Measurements from ENCODE around the gene KMT5B.

KMT5B gene

DNA sequence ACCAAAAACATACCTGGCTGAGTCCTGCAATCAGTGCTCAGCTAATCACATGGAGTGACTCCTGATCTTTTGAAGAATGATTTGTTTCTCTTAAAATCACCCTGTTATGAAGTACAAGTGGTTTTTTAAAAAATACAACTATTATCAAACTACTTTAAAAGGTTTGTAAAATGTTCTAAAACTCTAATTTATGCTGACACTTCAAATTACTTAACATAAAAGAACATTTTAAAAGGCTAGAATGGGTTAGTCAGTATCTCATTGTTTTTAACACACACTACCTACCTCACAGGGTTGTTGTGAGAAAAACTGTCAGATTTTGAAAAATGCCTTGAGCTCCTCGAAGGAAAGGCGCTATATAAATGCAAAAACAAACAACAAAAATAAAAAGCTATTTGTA, 33.2 kb downstream of the KMT5B start:
- no peak for DNase-seq

GRCh38 chr11:68177877-68178276, 35.2 kb downstream of the KMT5B start:
- no peak for DNase-seq

- DNase-seq = no peak
Measured at GRCh38 chr11:68173926-68174325, 39.2 kb downstream of the KMT5B start.

DNA sequence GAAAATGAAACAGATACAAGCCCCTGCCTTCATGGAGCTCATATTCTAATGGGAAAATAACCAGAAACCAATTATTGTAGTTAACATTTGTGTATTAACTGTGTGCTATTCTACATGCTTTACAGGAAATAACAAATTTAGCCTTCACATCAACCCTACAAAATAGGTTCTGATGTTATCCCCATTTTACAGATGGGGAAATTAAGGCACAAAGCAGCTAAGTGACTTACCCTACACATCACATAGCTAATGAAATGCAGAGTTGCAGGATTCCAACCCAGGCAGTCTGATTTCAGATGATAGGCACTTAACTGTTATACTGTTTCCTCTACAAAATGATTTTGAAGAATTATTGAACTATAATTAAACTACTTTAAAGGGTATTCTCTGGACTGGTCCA, 43.7 kb downstream of the KMT5B start:
- DNase-seq = no peak

- DNase-seq = no peak
Measured at GRCh38 chr11:68168694-68169093, 44.4 kb downstream of the KMT5B start.

DNA sequence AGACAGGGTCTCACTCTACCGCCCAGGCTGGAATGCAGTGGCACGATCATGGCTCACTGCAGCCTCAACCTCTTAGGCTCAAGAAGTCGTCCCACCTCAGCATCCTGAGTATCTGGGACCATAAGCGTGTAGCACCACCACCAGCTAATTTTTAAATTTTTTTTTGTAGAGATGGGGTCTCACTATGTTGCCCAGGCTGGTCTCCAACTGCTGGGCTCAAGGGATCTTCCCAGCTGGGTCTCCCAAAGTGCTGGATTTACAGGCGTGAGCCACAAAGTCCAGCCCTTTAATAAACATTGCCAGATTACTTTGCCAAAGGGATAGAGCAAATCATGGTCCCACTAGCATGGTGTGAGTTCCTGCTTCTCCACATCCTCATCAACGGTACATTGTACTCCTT, 45.6 kb downstream of the KMT5B start:
- DNase-seq = no peak

DNA sequence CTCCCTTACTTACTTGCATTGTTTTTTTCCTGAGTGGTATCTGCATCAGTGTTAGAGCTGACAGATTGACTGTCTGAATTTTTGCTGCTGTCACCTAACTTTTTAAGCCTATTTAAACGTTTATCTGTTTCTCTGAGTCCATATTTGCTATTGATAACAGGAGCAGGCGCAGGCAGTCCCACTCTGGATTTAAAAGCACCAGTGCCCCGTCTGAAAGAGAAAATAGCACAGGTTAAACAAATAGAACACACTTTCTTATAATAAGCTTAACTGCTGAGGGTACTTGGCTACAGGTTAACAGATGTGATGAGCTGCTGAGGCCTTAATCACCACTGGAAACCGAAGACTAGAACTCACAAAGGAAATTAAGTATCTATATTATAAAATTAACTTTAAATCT, 46.1 kb downstream of the KMT5B start:
- no peak for DNase-seq

GRCh38 chr11:68165601-68166000, 47.5 kb downstream of the KMT5B start:
- no peak for DNase-seq

DNA sequence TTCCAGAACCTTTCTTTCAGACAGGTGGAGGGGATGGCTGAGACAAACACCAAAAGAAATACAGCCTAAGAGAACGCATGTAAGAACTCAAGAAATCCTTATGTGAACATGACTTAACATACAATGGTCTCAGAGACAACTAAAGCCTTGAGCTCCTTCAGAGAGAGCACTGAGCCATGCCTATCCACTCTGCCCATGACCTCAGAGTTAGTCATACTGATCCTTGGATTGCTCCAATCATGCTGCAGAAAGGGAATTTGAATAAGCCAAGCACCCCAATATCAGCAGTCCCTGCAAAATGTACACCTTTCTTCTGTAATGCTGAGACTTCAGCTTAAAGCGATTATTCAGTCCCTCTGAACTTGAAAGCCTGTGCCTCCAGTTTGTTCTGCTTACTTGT, 48.7 kb downstream of the KMT5B start:
- no peak for DNase-seq

GRCh38 chr11:68163691-68164090, 49.4 kb downstream of the KMT5B start:
- DNase-seq = no peak

DNA sequence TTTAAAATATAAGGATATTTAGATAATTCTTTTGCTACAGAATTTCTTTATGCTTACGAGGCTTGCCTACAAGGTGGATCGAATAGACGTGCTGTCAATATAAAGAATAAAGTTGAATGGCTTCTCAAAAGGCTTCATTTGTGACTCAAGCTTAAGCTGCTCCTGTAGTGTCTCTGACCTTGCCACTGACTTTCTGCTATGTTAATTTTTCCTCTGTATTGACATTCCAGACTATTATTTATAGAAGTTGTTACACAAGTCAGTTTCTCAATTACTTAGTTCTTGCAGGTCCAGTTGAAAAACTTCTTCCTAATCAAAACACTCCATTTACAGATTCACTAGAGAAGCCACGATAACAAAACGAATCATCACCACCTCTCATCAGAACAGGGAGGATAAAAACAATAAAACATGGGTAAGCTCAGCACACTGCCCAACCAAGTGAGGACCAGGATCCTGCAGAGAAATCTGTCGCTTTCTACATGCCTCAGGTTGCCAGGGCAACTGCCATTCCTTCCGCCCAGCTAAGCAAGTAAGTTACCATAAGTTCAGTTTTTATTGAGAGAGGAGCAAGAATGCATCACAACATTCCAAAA, 52.9 kb downstream of the KMT5B start:
- DNase-seq = no peak

- DNase-seq = no peak
Measured at GRCh38 chr11:68159665-68160064, 53.4 kb downstream of the KMT5B start.

- DNase-seq = no peak
Measured at GRCh38 chr11:68159161-68159560, 53.9 kb downstream of the KMT5B start.

GRCh38 chr11:68158580-68158979, 54.5 kb downstream of the KMT5B start:
- DNase-seq = no peak

GRCh38 chr11:68153742-68154141, 59.4 kb downstream of the KMT5B start:
- DNase-seq = no peak

DNA sequence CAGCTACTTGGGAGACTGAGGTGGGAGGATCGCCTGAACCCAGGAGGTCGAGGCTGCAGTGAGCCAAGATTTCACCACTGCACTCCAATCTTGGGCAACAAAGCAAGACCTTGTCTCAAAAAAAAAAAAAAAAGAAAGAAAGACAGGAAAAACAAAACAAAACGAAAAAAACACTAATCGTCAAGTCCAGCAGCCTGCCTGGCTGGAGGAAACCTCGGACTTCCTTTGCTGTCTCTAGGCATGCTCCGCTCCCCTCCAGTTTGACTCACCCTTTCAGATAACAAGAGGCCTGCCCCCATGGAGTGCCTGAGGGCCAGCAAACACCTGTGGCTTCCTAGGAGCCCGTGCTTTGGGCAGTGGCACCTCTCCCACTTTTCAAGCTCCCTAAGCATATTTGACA, 63.1 kb downstream of the KMT5B start:
- no peak for DNase-seq

GRCh38 chr11:68149417-68149816, 63.7 kb downstream of the KMT5B start:
- DNase-seq = no peak

DNA sequence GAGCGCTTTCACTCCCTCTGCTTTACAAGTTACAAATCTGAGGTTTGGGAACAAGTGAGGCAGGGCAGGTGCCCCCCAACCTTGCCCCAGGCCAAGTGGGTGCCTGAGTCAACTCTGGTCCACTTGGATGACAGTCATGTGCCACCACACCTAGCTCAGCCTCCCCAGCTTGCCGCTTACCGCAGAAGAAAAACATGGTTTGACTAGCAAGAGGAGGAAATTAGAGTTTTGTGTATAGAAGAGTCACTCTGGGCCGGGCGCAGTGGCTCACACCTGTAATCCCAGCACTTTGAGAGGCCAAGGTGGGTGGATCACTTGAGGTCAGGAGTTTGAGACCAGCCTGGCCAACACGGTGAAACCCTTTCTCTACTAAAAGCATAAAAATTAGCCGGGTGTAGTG, 64.2 kb downstream of the KMT5B start:
- no peak for DNase-seq

- no peak for DNase-seq
Measured at GRCh38 chr11:68148071-68148805, 64.9 kb downstream of the KMT5B start.

DNA sequence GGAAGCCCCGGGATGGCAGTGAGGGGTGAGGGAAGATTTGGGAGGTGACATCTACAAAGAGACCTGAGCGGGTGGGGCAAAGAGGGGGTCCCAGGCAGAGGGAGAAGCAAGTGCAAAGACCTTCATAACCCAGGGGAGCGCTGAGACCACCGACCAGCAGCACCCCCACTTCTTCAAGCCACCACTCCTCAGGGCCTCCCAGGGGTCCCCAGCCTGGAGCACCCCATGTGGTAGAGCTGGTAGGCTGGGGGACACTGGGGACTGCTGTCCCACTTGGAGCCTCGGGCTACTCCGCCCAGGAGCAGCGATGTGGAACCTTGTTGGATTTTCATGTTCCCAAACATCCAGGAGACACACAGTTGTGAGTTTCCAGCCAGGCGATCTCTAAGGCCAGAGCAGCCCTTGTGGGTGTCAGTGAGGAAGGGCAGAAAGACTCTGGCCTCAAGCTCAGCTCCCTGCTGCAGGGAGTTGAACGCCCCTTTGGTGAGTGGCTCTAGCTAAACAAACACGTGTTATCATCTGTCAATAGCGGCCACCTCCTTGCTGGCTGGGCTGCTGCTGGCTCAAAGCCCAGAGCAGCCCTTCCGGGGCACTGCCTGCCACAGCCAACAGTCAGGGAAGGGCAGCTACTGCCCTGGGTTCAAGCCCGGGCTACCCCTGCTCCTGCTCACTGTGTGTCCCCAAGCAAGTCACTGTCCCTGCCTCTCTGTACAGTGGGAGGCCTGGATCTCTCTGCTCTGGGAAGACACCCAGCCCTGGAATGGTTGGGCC, 66.2 kb downstream of the KMT5B start:
- DNase-seq = no peak

DNA sequence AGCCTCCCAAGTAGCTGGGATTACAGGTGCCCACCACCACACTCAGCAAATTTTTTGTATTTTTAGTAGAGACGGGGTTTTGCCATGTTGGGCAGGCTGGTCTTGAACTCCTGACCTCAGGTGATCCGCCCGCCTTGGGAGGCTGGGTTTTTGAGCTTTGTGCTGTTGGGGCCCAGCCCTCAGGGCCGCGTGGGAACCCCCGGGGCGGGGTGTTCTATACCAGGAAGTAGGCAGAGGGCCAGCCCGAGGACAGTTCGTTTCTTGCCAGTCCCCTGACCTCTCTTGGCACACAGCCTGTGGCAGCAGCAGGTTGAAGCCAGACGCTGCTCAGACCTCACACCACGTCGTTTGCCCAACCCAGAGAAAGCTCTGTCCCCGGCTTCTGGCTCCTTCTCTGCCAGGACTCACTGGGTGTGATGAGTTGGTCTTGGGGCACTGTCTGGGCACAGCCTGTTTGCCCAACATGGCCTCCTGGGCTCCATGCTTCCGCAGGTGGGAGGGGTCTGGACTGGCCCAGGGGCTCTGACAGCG, 67.0 kb downstream of the KMT5B start:
- DNase-seq = no peak

- peak; percentile 13 for DNase-seq
Measured at GRCh38 chr11:68145120-68145866, 67.8 kb downstream of the KMT5B start.

DNA sequence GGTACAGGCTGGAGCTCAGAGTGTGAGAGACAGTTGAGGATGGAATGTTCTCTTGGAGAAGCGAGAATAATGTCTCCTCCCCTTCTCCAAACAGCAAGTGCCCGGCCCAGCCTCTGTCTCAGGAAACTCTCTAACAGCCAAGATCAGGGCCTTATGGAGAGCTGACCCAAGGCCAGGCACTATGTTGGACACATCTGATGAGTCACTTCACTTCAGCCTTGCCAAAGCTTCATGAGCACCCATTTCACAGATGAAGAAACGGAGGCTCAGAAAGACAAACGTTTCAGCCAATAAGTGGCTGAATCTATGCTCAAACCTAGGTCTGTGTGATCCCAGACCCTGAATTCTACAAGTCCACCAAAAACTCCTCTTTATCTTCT, 69.8 kb downstream of the KMT5B start:
- DNase-seq = no peak
